DND-41 (cell line): ENCODE measurements around the gene MIA2.

Experiments used
- CTCF ChIP-seq: IDR thresholded peaks from 2 replicates; pipeline ENCODE4 v1.5.1; 2012; ENCODE audit warnings: borderline replicate concordance, low read length, moderate library complexity, mild to moderate bottlenecking; ENCODE audit not compliant: poor library complexity, severe bottlenecking; ENCODE audit errors: extremely low read depth
- EZH2 ChIP-seq: IDR thresholded peaks from 3 replicates; pipeline ENCODE4 v1.6.1; 2012; ENCODE audit warnings: borderline replicate concordance, low read depth, mild to moderate bottlenecking, moderate library complexity, low read length, inconsistent platforms; ENCODE audit not compliant: severe bottlenecking

- TF ChIP-seq CTCF (no peak), EZH2 (no peak)
Observed at GRCh38 chr14:39320318-39320717, 86.6 kb downstream of the MIA2 start.
